Transverse colon (tissue), 3 donors: Measurements from ENCODE around the gene PACS2.

Experiments
- EP300 ChIP-seq: sonication (generic); formaldehyde crosslinking; IDR thresholded peaks from one replicate; pipeline ENCODE4 v1.6.1; 2017; ENCODE audit warnings: antibody characterized with exemption, low read depth
- POLR2A ChIP-seq: fragments of 450-650 bp; IDR thresholded peaks from one replicate; pipeline ENCODE4 v1.6.1; 2016; ENCODE audit warnings: antibody characterized with exemption, mild to moderate bottlenecking, moderate library complexity
- TF ChIP-seq, protein P1 (sequence below), 5 experiments: fragments of 200-600 bp in 3 of 5; fragments of 450-650 bp in 2 of 5; sonication (generic) in 3 of 5; IDR thresholded peaks; 1 replicate in 2 of 5; 2 replicates in 3 of 5; pipeline ENCODE4 v1.5.1; 2016 to 2017; ENCODE audit warnings: antibody characterized with exemption in 5 of 5, inconsistent platforms in 3 of 5, mild to moderate bottlenecking in 2 of 5, moderate library complexity in 1 of 5

DNA sequence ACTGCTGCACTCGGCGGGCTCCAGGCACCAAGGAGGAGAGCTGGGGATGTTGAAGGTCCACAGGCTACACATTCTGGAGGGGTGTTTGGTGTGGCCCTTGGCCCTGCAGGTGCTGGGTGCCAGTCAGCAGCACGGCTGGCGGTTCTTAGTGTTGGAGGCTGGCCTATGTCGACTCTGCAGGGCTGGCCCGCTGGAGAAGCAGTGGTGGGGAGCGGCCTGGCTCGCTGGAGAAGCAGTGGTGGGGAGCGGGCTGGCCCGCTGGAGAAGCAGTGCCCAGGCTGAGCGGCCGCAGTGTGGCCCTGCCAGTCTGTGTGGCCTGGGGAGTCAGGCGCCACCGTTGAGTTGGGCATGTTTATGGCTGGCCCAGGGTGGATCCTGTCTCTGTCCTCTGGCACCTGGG, 132.4 kb downstream of the PACS2 start:
- TF ChIP-seq, protein P1, sequence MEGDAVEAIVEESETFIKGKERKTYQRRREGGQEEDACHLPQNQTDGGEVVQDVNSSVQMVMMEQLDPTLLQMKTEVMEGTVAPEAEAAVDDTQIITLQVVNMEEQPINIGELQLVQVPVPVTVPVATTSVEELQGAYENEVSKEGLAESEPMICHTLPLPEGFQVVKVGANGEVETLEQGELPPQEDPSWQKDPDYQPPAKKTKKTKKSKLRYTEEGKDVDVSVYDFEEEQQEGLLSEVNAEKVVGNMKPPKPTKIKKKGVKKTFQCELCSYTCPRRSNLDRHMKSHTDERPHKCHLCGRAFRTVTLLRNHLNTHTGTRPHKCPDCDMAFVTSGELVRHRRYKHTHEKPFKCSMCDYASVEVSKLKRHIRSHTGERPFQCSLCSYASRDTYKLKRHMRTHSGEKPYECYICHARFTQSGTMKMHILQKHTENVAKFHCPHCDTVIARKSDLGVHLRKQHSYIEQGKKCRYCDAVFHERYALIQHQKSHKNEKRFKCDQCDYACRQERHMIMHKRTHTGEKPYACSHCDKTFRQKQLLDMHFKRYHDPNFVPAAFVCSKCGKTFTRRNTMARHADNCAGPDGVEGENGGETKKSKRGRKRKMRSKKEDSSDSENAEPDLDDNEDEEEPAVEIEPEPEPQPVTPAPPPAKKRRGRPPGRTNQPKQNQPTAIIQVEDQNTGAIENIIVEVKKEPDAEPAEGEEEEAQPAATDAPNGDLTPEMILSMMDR (IDR thresholded peaks at IDR 0.05) = no peak
- TF ChIP-seq EP300 (no peak), POLR2A (no peak)
